ENCODE results near the gene ZRANB2.

Gene ZRANB2

GRCh38 chr1:71101839-71102376 lies 21.1 kb upstream of the ZRANB2 start:
- no peak overlapping the region for H3K4me3 ChIP-seq (replicated peaks; ENCODE audit: low read depth, low read length)
- DNase-seq (ENCODE audit: extremely low read depth, low read depth): no peak
- no peak for TF ChIP-seq CTCF (IDR thresholded peaks at IDR 0.05; ENCODE audit: low read depth, low read length, missing control alignments)

- DNase-seq (ENCODE audit: extremely low read depth, low read depth): no peak
- TF ChIP-seq CTCF (IDR thresholded peaks at IDR 0.05; ENCODE audit: low read depth, low read length, missing control alignments): no peak
- no peak overlapping the region for H3K4me3 ChIP-seq (replicated peaks; ENCODE audit: low read depth, low read length)
These were observed 16.6 kb upstream of the ZRANB2 start for GRCh38 chr1:71097428-71097827.

- no peak for DNase-seq (ENCODE audit: extremely low read depth, low read depth)
- no peak for TF ChIP-seq CTCF (IDR thresholded peaks at IDR 0.05; ENCODE audit: low read depth, low read length, missing control alignments)
- no peak overlapping the region for H3K4me3 ChIP-seq (replicated peaks; ENCODE audit: low read depth, low read length)
These were observed 14.1 kb upstream of the ZRANB2 start for GRCh38 chr1:71094913-71095312.

GRCh38 chr1:71093938-71094337 lies 13.1 kb upstream of the ZRANB2 start:
- TF ChIP-seq CTCF (IDR thresholded peaks at IDR 0.05; ENCODE audit: low read depth, low read length, missing control alignments): peak; percentile 17
- no peak overlapping the region for H3K4me3 ChIP-seq (replicated peaks; ENCODE audit: low read depth, low read length)
- DNase-seq (ENCODE audit: extremely low read depth, low read depth): no peak

GRCh38 chr1:71089536-71090270 lies 8.9 kb upstream of the ZRANB2 start:
- no peak overlapping the region for H3K4me3 ChIP-seq (replicated peaks; ENCODE audit: low read depth, low read length)
- TF ChIP-seq CTCF (IDR thresholded peaks at IDR 0.05; ENCODE audit: low read depth, low read length, missing control alignments): no peak
- no peak for DNase-seq (ENCODE audit: extremely low read depth, low read depth)

- H3K4me3 ChIP-seq (replicated peaks; ENCODE audit: low read depth, low read length): no peak overlapping the region
- TF ChIP-seq CTCF (IDR thresholded peaks at IDR 0.05; ENCODE audit: low read depth, low read length, missing control alignments): no peak
- no peak for DNase-seq (ENCODE audit: extremely low read depth, low read depth)
These were observed 7.9 kb upstream of the ZRANB2 start for GRCh38 chr1:71088645-71089287.
